ENCODE measurements around the gene GATAD2B. TPM values are rescaled to one million over a fixed set of nuclear protein-coding genes. Genes with fewer than 3 reads are reported as not detected.

Gene GATAD2B
- total and polyA plus RNA-seq, 8 donors, result 31.5 to 41.5 (median 33.1) TPM

GRCh38 chr1:153880962-153881361 lies 41.8 kb downstream of the GATAD2B start:
- peak overlapping the region; percentile 38 to 82 for H3K27ac ChIP-seq
- ATAC-seq (peak; percentile 91), DNase-seq (peak; percentile 80 to 98 (median 92))
- no peaks in the 10 kb centered on the region for H3K27me3 ChIP-seq
- no peaks in the 10 kb centered on the region for H3K36me3 ChIP-seq
- peaks cover 0 to 35% of the 10 kb centered on the region in 2 donors for H3K4me1 ChIP-seq
- peak overlapping the region in 1 of 2 donors; percentile 0 for H3K4me3 ChIP-seq
- intact Hi-C loops (cut with DNase I), result no loop called here
- TF ChIP-seq, protein P1, sequence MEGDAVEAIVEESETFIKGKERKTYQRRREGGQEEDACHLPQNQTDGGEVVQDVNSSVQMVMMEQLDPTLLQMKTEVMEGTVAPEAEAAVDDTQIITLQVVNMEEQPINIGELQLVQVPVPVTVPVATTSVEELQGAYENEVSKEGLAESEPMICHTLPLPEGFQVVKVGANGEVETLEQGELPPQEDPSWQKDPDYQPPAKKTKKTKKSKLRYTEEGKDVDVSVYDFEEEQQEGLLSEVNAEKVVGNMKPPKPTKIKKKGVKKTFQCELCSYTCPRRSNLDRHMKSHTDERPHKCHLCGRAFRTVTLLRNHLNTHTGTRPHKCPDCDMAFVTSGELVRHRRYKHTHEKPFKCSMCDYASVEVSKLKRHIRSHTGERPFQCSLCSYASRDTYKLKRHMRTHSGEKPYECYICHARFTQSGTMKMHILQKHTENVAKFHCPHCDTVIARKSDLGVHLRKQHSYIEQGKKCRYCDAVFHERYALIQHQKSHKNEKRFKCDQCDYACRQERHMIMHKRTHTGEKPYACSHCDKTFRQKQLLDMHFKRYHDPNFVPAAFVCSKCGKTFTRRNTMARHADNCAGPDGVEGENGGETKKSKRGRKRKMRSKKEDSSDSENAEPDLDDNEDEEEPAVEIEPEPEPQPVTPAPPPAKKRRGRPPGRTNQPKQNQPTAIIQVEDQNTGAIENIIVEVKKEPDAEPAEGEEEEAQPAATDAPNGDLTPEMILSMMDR (IDR thresholded peaks at IDR 0.05), result no peak
- H3K9me3 ChIP-seq, result no peaks in the 10 kb centered on the region

- ATAC-seq, result no peak
- Histone ChIP-seq H3K36me3 (no peaks in the 10 kb centered on the region), H3K4me1 (peaks cover 0 to 35% of the 10 kb centered on the region in 2 donors), H3K9me3 (no peaks in the 10 kb centered on the region), H3K27me3 (no peaks in the 10 kb centered on the region), H3K27ac (no peak overlapping the region), H3K4me3 (no peak overlapping the region)
- intact Hi-C loops (cut with DNase I), result no loop called here
- DNase-seq, result no peak
- TF ChIP-seq, protein P1 (IDR thresholded peaks at IDR 0.05), result no peak
Measured at GRCh38 chr1:153880024-153880423, 42.7 kb downstream of the GATAD2B start.

GRCh38 chr1:153877112-153877511 lies 45.7 kb downstream of the GATAD2B start:
- Histone ChIP-seq H3K9me3 (no peaks in the 10 kb centered on the region), H3K4me3 (no peak overlapping the region), H3K27ac (no peak overlapping the region), H3K4me1 (peaks cover 0 to 35% of the 10 kb centered on the region in 2 donors), H3K27me3 (no peaks in the 10 kb centered on the region), H3K36me3 (no peaks in the 10 kb centered on the region)
- TF ChIP-seq, protein P1 (IDR thresholded peaks at IDR 0.05), result no peak
- ATAC-seq (no peak), DNase-seq (no peak)
- intact Hi-C loops (cut with DNase I), result no loop called here

GRCh38 chr1:153872934-153873333 lies 49.8 kb downstream of the GATAD2B start:
- Histone ChIP-seq H3K27me3 (no peaks in the 10 kb centered on the region), H3K4me3 (no peak overlapping the region), H3K4me1 (peaks cover 0 to 30% of the 10 kb centered on the region in 2 donors), H3K9me3 (no peaks in the 10 kb centered on the region), H3K27ac (no peak overlapping the region), H3K36me3 (no peaks in the 10 kb centered on the region)
- TF ChIP-seq, protein P1 (IDR thresholded peaks at IDR 0.05), result no peak
- DNase-seq, result no peak
- intact Hi-C loops (cut with DNase I), result no loop called here
- ATAC-seq, result no peak

GRCh38 chr1:153872331-153872730 lies 50.4 kb downstream of the GATAD2B start:
- TF ChIP-seq, protein P1 (IDR thresholded peaks at IDR 0.05), result no peak
- ATAC-seq (no peak), DNase-seq (no peak)
- H3K36me3 ChIP-seq, result no peaks in the 10 kb centered on the region
- no peaks in the 10 kb centered on the region for H3K9me3 ChIP-seq
- intact Hi-C loops (cut with DNase I), result no loop called here
- no peak overlapping the region for H3K4me3 ChIP-seq
- no peak overlapping the region for H3K27ac ChIP-seq
- peaks cover 0 to 30% of the 10 kb centered on the region in 2 donors for H3K4me1 ChIP-seq
- no peaks in the 10 kb centered on the region for H3K27me3 ChIP-seq
